Hematopoietic multipotent progenitor cell treated with erythropoietin and hydrocortisone succinate and interleukin-3 and kit ligand, for 8 days (in vitro differentiated cells): Measurements from ENCODE around the gene SLC12A6.
"Not testable (repeated sequence)": the region's sequence is repeated elsewhere in the genome, so short reads cannot be mapped to it uniquely, and the experiment has no call there.

ENCODE experiments used
- DNase-seq: peaks from one replicate; pipeline ENCODE4 v3.0.0-alpha.2; 2015

SLC12A6 gene

DNA sequence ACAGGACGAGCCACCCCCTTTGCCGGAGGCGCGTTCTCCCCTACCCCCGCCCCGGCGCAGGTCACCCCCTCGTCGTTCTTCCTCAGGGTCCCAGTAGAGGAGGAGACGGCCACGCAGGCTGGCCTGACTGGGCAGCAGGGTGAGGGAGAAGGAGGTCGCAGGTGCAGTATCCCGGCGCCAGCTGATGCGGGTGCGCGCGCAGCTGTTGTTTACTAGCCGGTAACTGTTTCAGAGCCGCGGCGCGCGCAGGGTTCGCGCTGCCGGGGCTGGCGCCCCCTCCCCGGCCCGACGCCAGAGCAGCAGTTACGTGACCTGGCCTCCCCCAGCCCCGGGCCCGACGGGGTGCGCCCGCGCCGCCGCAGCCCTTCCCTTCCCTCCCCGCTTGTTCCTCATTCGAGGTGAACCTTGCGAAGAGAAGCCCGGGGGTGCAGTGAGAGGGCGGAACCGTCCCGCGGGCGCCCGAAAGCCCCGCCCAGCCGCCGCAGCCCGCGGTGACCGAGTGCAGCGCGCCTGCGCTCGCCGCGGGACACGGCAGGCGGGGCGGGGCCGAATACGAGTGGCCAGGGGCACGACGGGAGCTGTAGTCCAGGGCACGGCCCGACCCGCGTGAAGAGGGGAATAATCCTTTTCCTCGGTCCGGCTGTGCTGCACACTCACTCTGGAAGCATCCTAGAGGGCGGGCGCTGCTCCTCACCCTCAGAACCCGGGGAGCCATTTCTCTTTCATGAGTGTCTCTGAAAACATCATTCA lies at the start of gene SLC12A6:
Gene SLC12A6 (minus strand): TSS at position 225 of the 750 bp plus-strand sequence. CDS start 1,101 bp downstream, outside the sequence.
- DNase-seq: peak; percentile 92

DNA sequence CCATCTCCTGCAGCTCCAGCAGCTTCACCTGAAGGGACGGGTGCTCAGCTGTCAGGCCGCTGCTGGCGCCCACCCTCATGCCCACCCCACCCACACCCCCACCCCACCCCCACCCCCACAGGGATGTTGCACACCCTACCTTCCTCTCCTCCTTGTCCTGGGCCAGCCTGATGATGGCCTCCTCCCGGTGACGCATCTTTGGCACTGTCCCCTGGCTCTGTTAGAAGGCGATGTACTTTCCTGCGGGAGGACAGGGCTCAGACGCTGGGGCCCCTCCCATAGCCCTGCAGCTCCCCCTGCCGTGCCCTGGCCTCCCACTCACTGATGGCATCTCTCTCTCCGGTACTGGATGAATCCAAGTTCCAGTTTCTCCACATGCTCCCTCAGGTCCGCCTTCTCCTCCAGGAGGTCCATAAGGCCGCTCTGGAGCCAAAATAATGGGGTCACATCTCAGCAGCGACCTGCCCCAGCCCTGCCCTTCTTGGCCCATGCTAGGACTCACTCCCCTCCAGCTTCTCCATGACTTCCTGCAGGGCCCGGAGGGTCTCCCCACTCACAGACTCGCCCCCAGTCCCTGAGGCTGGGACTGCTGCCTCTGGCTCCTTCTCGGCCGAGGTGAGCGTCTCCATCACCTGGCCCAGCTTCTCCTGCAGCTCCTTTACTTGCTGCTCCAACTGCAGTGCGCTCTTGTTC lies 44.4 kb upstream of the SLC12A6 start:
- DNase-seq: not testable (repeated sequence)

DNA sequence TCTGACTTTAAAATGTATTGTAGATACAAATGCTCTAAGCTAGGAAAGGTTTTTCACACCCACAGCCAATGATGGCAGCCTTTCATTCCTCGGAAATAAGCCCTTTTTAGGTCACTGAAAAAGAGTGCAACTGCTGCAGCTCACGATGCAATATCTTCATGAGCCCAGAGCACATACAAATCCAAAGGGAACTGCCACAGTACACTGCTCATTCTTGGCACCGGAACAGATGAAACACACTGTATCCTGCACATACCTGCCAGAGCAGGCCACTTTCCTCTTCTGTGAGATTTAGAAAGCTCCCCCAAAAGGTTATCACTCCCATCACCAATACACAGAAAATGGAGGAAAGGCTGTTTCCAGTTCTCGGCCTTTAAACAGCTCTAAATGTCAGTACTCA lies 42.9 kb upstream of the SLC12A6 start:
- DNase-seq: not testable (repeated sequence)

DNA sequence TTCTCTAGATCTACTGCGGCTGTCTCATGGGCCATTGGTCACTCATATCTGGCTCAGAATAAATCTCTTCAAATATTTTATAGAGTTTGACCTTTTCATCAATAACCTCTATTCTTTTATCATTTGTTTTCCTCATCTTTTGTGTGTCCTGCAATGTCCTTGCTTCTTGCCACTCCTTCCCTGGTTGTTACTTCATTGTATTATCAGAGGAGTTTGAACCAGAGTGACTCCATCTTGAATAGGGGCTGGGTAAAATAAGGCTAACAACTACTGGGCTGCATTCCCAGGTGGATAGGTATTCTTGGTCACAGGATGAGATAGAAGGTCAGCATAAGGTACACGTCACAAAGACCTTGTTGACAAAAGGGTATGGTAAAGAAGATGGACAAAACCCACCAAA lies 39.3 kb upstream of the SLC12A6 start:
- DNase-seq: no peak

DNA sequence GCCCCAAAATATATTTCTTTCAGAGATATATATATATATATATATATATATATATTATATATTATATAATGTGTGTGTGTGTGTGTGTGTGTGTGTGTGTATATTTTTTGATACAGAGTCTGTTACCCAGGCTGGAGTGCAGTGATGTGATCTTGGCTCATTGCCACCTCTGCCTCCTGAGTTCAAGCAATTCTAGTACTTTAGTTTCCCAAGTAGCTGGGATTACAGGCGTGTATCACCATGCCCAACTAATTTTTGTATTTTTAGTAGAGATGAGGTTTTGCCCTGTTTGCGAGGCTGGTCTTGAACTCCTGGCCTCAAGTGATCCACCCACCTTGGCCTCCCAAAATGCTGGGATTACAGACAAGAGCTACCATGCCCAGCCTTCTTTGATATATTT lies 38.0 kb upstream of the SLC12A6 start:
- DNase-seq: not testable (repeated sequence)

DNA sequence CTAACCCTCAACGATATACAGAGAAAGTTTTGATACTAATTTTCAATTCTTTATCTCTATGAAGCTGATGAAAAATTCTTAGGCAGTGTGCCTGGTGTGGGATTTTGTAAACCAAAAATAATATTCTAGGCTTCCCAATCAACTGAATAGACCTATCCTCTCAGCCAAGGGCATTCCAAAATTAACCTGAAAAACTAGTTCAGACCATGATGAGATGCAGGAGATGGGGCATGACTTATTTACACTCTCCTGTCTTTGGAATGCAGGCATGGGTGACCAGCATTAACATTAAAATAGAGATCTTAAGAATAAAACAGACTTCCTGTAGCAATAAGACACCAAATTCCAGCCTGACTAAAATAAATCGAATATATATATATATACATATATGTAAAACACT lies 37.2 kb upstream of the SLC12A6 start:
- DNase-seq: no peak

DNA sequence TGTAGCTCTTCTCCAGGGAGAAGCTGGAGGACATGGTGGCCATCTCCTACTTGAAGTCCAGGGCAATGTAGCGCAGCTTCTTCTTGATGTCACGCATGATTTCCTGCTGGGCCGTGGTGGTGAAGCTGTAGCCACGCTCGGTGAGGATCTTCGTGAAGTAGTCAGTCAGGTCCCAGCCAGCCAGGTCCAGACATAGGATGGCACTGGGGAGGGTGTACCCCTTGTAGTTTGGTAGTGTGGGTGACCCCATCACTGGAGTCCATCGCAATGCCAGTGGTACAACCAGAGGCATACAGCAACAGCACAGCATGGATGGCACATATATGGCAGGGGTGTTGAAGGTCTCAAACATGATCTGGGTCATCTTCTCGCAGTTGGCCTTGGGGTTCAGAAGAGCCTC lies 36.4 kb upstream of the SLC12A6 start:
- DNase-seq: no peak

DNA sequence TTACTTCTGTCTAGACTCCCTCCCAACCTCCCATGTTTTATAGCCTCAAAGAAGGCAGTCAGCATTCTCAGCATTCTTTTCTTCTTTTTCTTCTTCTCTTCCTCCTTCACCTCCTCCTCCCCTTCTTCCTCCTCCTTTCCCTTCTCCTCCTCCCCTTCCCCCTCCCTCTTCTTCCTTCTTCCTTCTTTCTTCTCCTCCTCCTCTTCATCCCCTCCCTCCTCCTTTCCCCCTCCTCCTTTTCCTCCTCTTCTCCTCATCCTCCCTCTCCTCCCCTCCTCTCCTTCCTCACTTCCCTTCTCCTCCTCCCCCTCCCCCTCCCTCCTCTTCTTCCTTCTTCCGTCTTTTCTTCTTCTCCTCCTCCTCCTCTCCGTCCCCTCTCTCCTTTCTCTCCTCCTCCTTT lies 33.1 kb upstream of the SLC12A6 start:
- DNase-seq: no peak

DNA sequence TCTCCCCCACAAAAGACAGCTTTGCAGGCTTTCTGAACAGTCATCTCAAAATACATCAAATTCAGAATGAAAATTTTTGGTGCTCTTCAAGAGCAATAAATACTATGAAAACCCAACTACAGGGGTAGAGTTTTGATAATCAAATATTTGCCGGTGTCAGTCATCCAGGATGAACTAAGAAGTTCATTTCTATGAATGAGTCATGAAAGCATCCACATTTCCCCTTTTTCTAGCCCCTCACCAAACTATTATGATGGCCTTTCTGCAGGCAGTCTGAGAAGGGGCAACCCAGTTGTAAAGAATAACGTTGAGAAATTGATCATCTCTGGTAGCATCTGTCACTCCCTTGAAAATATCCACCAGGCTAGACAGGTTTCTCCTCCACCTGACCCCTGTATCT lies 32.5 kb upstream of the SLC12A6 start:
- DNase-seq: no peak

DNA sequence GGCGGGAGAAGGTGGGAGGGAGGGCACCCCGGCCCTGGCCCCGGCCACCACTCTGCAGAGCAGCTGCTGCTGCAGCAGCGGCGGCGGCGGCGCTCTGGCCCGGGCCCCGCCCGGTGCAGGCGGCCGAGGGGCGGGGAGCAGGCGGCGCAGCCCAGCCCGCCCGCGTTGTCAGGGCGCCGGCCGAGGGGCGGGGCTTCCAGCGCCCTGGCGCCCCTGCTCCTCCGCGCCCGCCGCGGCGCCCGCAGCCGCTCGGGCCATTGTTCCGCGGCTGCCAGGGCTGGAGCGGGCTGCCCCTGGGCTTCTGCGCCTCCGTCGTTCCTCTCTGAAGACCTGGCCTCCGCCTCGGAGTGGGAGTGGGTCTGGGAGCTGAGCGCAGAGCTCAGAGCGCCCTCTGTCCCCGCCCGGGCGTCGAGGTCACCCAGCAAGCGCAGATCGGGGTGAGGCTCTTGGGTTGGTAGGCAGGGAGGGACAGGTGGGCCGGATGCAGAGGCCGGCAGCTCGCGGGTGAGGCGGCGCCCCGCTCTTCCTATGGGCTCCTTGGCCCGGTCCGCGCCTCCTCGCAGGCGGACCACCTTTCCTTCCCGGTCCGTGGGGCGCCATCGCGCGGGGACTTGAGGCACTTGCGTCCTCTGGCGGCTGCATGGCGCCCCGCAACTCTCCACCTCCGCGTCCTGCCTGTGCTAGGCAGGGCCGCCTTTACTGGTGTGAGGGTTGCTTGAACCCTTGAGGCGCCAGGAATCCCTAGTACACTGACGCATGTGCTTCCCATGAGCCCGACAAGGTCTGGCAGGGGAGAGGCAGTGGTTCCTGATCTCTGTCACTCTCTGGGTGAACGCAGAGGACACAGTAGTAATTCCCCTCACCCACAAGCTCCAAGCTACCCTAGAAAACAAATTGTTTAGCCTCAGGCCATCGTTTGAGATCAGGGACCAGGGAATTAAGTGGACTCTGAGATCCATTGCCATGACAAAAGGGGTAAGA lies 29.8 kb upstream of the SLC12A6 start, which contains the start of gene LPCAT4:
Gene LPCAT4 (minus strand): TSS at position 96 of the 981 bp plus-strand sequence. CDS start 96 bp downstream, outside the sequence.
- DNase-seq: peak; percentile 92

DNA sequence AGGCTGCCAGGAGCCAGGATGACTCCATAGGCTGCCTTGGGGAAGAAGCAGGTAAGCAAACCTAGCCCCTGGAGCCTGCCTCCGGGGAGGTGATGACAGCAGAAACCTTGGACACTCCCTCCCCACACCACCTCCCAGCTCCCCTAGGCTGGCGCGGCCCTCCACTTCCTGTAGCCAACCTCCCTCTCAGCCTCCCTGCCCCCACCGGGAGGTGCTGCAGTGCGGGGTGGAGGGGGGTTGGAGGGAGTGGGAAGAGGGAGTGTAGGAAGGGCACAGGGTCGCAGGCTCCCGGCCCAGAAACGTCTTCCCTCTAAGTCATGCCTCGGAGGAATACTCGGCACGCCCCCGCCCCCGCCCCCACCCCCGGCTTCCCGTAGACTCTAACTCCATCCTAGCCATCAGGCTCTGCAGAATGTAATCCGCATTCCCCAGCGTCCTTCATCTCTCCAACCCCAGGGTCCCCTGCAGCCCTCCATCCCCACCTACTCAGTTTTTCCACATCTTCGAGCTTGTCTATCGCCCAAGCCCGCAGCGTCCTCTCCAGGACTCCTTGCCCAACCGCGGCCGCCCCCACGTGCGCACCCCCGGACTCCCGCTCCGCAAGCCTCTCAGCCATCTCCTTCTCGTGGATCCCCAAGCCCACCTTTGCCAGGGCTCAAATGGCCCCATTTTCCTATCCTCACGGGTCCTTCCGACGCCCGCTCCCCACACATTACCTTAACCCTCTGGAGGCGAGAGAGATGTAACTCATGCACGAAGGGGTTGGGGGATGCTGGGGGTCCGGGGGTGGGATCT lies 28.9 kb upstream of the SLC12A6 start:
- DNase-seq: peak; percentile 68

DNA sequence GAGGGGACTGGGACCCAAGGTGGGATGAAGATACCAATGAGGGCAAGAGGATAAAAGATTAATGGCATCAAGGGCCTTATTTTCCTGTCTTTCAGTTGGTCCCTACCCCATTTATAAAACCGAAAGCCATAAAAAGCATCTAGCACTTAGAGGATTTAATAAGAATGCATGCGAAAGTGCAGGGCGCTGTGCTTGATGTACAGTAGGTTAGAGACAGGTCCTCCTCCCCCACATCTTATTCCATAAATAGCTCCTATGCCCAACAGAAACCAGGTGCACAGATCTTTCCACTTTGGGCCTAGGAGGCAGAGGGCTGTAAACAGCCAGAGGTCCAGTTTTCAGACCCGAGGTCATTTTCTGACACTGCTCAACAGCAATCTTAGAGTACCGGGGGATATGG lies 28.3 kb upstream of the SLC12A6 start:
- DNase-seq: no peak

DNA sequence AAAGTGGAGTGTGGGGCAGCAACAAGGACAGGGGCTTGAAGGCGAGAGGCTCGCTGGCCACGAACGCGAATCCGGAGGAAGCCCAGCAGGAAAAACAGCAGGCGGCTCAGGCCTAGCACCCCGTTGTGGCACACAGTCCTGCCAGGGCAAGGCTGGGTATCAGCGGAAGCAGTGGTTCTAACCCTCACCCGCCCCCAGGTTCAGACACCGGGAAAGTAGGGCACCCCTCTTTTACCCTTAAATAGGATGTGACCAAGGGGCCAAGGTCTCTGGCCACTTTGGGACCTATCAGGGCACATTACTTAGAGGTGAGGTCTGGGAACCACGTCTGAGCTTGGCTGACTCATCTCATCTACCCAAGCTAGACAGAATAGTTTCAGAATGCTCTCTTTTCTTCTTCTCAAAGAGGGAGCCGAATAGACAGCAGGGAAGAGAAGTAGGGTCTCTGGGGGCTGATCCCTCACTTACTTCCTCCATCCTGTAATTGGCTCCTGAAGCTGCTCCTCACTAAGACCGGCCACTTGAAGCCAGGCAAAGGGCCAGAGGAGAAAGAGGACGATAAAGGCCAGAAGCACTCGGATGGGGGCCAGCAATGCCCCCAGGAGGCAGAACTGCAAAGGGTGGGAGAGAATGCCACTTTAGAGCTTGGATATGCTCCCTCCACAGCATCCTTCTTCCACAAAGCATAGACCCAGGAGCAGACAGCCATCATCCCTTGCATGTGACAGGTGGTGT lies 27.7 kb upstream of the SLC12A6 start:
- no peak for DNase-seq

DNA sequence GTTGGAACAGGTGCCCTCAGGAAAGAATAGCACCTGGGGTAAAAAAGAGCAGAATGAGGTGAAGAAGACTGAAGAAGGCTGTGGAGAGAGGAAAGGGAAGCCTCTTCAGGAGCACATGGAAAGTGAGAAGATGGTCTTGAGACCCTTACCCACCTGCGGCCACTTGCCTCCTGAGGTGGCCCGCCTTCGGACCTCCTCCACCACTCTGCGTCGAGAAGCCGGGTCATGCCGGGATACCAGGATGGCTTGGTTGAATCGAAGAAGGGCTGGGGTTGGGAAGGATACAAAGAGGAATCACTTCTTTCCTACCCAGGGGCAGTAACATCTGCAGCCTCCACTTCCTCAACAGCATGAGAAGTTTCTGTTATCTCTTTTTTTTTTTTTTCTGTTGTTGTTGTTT lies 26.5 kb upstream of the SLC12A6 start:
- no peak for DNase-seq

DNA sequence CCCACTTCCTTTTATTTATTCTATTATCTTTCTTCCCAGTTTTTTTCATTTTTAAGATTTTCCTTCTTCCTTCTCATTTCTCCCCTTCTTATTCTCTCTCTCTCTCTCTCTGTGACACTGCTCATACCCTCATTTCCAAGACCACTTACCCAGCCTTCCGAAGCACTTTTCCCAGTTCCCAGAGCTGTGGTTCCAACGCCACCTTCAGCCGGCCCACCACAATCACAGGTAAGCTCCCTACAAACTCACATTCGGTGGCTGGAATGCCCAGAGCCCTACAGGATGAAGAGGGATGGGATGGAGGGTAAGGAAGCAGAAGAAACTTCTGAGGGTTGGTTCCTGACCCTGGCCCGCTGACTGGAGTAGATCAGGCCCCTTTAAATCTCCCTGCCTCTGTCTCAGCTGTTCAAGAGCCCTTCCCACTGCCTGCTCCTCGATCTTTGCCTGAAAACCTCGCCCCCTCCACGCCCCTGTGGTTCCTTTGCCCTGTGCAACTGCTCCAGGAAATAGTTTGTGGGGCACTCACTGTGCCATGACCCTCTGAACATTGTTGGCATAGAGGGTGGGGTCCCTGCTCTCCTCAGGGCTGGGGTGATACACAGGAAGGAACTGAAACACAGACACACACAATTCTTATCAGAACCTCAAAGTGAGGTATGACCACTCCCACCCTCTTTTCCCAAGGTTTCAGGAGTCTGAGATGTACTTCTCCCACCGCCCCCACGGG lies 24.6 kb upstream of the SLC12A6 start:
- DNase-seq: no peak

DNA sequence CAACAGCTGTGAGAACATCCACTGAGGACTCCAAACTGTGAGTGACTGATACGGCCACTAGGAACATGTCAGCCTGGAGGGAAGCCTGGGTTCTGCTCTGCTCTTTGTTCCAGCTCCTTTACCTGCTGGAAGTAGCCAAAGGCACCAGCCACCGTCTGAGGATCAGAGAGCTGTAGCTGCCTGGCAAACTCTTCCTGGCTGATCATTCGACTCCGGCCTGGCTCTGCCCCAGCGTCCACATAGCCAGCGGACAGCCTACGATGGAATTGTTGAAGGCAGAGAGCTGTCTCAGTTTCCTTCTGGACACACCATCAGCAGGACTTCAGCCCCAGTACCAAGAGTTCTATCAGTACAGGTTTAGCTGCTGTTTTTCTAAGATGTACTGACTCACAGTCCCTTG lies 23.7 kb upstream of the SLC12A6 start:
- no peak for DNase-seq

DNA sequence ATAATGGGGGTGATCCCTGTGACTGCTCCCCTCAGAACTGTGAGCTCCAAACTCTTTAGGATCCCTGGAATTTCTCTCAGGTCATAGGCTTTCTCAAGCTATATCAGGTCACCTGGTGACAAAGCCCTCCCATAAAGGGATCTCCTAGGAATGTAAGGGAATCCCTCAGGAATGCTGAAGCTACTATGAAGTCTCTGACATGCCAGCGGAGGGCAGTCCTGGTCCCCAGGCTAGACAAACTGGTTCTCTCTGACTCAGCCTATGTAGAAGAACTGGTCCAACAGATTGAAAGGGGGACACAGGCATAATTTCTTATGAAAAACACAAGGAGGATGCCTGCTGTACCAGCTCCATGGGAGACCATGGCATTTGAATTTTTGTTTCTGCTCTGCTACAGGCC lies 22.7 kb upstream of the SLC12A6 start:
- no peak for DNase-seq

DNA sequence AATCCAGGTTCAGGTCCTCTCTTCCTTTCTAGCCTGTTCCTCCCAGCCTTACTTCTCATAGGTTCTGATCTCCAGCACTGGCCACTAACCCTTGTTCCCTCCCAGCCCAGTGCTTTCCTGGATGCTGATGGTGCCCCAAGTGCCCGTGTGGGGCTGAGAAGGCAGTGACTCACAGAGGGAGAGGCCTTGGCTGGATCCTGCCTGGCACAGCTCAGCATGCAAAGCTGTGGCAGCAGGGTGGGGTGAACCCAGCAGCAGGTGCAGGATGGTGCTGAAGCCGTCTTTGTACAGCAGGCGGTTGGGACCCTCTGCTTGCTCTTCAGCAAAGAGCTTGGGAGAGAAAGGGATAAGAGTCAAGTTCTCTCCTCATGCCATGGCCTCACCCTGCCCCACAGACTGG lies 21.8 kb upstream of the SLC12A6 start:
- DNase-seq: no peak

DNA sequence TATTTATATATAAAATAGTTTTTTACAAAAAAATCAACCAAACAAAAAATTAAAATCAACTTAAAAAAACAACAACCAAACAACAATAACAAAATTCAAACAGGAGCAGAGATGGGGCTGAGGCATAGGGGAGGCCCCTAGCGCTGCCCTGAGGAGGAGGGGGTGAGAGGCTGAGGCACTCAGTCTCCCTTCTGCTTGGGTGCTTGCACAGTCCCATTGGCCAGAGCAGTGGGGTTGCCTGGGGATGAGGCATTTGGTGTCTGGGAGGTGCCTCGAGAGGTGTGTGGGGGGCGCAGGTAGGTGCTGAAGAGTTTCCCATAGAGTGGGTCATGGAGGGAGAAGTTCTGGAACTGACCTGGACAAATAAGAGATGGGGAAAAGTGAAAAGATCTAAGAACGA lies 21.4 kb upstream of the SLC12A6 start:
- no peak for DNase-seq

DNA sequence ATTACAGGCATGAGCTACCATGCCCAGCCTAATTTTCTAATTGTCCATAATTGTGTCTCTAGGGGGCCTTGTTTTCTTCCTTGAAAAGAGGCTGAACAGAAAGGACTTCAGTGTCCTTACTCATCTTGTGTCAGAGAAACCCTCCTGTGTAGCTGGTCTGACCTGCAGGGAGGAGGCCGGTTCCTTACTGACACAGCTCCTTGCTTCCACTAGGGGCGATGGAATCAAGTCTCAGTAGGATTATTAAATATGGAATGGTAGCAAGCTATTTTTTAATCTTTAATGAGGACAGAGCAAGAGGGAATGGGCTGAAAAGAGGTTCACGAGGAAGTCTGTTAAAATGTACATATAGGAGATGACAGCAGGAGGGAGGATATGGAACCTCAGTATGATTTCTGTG lies 20.8 kb upstream of the SLC12A6 start:
- no peak for DNase-seq

DNA sequence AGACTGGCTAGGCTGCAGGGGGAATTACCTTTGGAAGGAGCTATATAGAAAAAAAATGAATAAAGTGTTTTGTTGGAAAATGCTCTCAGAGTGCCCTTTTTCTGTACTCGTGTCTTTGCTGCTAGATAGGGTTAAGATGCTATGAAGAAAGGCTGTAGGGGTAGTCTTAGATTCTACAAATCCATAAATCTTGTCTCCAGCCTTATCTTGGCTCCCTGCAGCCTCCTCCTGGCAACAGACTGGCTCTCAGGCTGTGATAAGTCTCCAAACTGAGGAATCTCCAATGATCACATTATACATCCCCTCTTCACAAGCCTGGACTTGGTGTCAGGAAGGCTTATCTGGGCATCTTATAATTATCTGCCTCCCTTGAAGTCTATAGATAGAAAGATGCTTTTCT lies 20.1 kb upstream of the SLC12A6 start:
- no peak for DNase-seq
